GM04504 (cell line): ENCODE measurements around the gene EEPD1.

Experiments
- DNase-seq: peaks from one replicate; pipeline ENCODE4 v3.0.0-alpha.2; 2012; ENCODE audit warnings: low read depth

The EEPD1 gene

DNA sequence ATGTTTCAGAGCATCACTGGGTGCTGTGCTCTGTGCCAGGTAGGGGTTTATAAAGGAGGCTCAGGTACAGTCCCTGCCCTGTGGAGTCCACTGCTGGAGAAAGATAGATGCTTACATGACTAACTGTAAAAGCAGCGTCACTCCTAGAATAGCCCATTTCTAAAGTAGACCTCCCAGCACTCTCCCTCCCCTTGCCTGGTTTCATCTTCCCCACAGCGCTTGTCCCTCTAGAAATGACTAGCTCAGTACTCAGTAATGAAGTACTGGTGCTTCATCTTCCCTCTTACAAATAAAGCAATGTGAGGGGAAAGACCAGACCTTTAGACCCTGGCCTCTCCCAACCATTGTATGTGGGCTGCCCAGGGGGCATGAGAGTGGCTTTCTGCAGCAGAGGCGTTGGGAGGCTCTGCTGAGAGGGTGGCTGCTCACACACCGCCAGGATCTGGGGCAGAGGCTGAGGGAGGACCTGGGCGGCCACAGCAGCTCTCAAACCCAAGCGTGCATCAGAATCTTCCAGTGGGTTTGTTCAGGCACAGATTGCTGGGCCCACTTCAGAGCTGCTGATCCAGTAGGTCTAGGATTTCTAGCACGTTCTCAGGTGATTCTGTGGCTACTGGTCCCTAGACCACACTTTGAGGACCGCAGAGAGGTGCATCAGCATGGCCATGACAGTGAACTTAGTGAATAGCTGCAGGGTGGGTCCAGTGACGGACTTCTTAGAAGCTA lies 126.3 kb downstream of the EEPD1 start:
- no peak for DNase-seq

DNA sequence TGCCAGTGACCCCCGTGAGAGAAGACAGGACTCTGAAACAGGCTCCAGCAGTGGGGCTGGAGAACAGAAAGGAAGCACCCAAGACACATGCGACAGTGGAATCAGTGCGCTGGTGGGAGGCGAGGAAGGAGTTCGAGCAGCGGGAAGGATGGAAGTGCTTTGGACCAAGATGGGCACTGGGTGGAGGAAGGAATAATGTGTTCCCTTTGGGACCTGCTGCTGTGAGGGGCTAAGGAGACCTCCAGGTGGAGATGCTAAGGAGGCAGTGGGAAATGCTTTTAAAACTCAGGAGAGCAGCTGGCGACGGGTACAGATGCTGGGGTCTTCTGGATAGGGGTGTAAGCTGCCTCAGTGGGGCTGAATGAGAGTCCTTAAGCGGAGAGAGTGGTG lies 126.9 kb downstream of the EEPD1 start:
- no peak for DNase-seq

- peak; percentile 53 for DNase-seq
These were observed 128.1 kb downstream of the EEPD1 start for GRCh38 chr7:36280840-36281812.

DNA sequence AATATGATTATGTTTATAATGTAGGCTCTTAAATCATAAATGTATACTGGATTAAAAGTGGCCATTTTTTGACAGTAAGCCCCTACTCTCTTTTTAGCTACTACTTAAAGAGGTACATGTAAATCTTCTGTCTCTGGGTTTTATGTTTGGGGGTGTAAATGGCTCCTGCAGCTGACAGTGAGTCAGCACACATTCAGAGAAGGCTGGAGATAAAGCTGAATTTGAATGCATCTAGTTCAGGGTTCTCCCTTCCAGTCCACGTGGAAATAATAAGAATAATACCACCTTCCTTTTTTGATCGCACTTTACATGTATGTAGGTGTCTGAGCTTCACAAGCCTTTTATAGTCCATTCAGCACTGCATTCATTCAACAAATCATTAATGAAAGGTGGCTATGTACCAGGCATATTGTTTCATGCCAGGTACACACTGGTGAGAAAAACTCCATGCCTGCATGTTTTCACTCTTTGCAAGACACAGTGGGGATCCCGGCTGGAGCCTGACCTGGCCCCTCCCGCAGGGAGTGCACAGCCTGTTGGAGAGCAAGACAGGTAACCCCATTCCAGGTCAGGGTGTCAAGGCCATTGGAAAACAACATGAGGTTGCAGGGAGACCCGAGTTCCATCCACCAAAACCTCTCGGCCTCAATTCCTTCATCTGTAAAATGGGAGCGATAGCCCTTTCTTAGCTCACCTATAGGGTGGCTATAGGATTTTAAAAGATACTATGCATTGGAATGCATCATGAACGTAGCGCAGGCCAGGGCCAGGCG lies 129.1 kb downstream of the EEPD1 start:
- no peak for DNase-seq

DNA sequence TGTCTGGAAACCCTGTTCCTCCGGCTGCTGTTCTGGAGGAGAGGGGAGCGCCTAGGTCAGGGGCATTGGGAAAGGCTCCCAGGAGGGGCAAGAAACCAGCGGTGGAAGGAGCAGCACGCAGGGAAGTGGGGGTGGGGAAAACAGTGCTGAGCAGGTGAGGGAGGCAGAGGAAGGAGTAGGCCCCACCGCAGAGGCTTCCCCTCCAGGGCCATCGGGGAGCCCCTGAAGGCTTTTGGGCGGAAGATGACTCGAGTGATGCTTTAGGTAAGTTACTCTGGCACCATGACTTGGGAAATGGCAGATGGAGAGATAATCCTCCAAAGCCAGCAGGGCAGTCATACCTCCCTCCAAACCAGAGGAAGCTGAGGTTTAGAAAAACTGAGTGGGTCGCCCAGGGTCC lies 130.1 kb downstream of the EEPD1 start:
- DNase-seq: no peak

- DNase-seq: no peak
These were observed 130.7 kb downstream of the EEPD1 start for GRCh38 chr7:36283711-36284130.

- no peak for DNase-seq
These were observed 131.5 kb downstream of the EEPD1 start for GRCh38 chr7:36284456-36285090.

DNA sequence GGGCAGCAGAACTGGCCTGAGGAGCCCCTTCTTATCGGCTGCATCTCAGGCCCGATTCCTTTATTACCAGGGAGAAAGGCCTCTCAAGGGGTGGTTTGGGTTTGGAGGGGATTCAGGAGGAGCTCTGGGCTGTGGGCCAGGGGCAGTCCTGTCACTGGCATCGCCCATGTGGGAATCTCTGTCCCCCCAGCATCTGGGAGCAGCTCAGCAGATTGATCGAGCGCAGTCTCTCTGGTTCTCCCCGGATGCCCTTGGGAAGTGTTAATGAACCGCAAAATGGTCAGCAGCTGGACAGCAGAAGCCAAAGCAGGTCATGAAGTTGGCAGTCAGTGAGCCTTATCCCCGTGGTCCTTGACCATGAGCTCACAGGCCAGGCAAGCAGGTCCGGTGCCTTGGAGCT lies 132.2 kb downstream of the EEPD1 start:
- DNase-seq: no peak

- no peak for DNase-seq
These were observed 133.2 kb downstream of the EEPD1 start for GRCh38 chr7:36286226-36286625.

DNA sequence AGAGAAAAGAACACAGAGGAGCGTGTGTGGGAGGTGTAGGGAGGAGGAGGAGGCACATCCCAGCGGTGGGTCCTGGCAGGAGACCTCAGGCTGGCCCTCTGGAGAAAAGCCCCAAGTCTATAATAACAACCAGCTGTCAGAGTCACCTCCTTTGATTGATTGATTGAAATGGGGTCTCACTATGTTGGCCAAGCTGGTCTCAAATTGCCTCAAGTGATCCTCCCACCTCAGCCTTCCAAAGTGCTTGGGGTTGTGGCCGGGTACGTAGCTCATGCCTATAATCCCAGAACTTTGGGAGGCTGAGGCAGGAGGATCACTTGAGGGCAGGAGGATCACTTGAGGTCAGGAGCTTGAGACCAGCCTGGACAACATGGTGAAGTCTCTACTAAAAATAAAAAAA lies 133.6 kb downstream of the EEPD1 start:
- DNase-seq: no peak

GRCh38 chr7:36287371-36288241 lies 134.6 kb downstream of the EEPD1 start:
- DNase-seq: no peak

DNA sequence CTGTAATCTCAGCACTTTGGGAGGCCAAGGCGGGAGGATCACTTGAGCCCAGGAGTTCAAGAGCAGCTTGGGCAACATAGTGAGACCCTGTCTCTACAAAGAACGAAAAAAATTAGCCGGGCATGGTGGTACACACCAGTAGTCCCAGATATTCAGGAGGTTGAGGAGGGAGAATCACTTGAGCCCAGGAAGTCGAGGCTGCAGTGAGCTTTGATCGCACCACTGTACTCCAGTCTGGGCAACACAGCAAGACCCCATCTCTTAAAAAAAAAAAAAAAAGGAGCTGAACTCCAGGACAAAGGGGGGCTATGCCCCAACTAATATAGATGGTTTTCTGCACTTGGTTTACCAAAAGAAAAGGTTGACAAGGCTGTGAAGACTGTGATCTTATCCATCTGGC lies 135.4 kb downstream of the EEPD1 start:
- no peak for DNase-seq

- no peak for DNase-seq
These were observed 137.0 kb downstream of the EEPD1 start for GRCh38 chr7:36289833-36290661.

DNA sequence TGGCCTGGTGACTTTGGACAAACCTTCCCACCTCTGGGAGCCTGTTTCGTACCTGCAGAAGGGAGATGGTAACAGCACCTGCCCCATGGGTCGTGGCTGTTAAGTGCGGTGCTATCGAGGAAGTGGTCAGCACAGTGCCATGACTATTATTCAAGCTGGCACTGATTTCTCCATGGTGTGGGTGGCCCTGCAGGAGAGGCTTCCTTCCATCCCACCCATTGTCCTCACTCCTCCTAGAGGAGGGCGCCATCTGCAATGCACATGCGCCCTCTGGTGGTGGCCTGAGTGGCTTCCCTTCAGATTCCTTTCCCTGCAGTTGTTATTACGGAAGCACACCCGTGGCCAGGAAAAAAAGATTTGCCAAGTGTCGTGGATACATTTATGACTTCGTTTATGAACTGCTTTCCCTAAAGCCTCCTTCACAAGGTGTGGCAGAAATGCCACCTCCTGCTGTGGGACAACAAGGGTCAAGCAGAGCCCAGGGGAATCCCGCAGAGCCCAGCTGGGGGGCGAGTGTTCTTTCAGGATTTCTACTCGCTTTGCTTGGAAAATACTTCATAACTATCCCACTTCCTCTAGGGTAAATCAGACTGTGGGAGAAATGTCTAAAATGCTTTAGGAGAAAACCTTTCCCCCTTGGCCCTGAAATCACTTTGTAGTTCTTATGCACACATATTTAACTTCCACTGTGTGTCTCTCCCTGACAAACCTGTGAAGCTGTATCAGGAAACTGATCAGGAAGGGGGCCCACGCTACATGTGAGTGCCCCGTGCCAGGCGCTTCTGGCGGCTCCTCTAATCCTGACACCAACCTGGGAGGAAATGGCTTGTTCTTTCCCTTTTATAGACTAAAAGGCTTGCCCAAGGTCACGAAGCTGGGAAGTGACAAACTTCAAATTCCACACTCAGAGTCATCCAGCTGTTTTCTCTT lies 138.6 kb downstream of the EEPD1 start:
- DNase-seq: peak; percentile 60

DNA sequence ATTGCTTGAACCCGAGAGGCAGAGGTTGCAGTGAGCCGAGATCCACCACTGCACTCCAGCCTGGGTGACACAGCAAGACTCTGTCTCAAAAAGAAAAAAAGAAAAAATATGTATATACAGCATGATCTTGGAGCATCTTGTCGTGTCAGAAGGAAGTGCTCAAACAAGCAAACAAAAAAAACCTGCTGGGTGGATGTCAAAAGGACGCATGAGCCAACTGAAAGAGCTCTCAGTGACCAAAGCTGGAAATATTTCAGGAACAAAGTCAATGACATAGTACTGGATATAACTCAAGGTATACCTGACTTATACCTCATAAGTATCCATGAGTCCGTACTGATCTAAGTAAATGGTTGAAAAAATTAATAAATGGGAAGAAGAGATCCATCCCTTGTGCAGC lies 142.0 kb downstream of the EEPD1 start:
- no peak for DNase-seq

GRCh38 chr7:36296284-36296683 lies 143.2 kb downstream of the EEPD1 start:
- no peak for DNase-seq

- DNase-seq: no peak
These were observed 144.4 kb downstream of the EEPD1 start for GRCh38 chr7:36297364-36298009.

GRCh38 chr7:36298106-36298505 lies 145.1 kb downstream of the EEPD1 start:
- DNase-seq: no peak
